Stimulated activated CD8-positive, alpha-beta memory T cell treated with anti-CD3 and anti-CD28 coated beads, Interleukin-4, amount 100 ng/mL, for 1 hour (primary cell): Measurements from ENCODE around the gene DPYD.

Experiments
- DNase-seq, 2 donors: peaks; one replicate each; pipeline ENCODE4 v3.0.0-alpha.2; 2020; ENCODE audit warnings: low read depth in 2 of 2, low spot score in 1 of 2

DPYD gene

GRCh38 chr1:97112442-97112841, 808.4 kb downstream of the DPYD start:
- no peak for DNase-seq

GRCh38 chr1:97108179-97108578, 812.7 kb downstream of the DPYD start:
- DNase-seq, result no peak

GRCh38 chr1:97105531-97105930, 815.3 kb downstream of the DPYD start:
- DNase-seq, result no peak

- no peak for DNase-seq
Measured at GRCh38 chr1:97101509-97101908, 819.3 kb downstream of the DPYD start.

GRCh38 chr1:97097404-97097925, 823.4 kb downstream of the DPYD start:
- DNase-seq, result no peak

GRCh38 chr1:97095764-97096163, 825.1 kb downstream of the DPYD start:
- no peak for DNase-seq

GRCh38 chr1:97094247-97094972, 826.4 kb downstream of the DPYD start:
- no peak for DNase-seq

GRCh38 chr1:97093741-97094140, 827.1 kb downstream of the DPYD start:
- no peak for DNase-seq

GRCh38 chr1:97092824-97093223, 828.0 kb downstream of the DPYD start:
- DNase-seq, result no peak

- DNase-seq, result no peak
Measured at GRCh38 chr1:97091679-97092078, 829.2 kb downstream of the DPYD start.

- no peak for DNase-seq
Measured at GRCh38 chr1:97091263-97091662, 829.6 kb downstream of the DPYD start.

GRCh38 chr1:97090725-97091124, 830.1 kb downstream of the DPYD start:
- DNase-seq, result no peak

- no peak for DNase-seq
Measured at GRCh38 chr1:97089173-97089572, 831.7 kb downstream of the DPYD start.

GRCh38 chr1:97088391-97088790, 832.4 kb downstream of the DPYD start:
- no peak for DNase-seq

GRCh38 chr1:97084546-97084945, 836.3 kb downstream of the DPYD start:
- DNase-seq, result no peak

- no peak for DNase-seq
Measured at GRCh38 chr1:97082160-97082848, 838.5 kb downstream of the DPYD start.

- DNase-seq, result no peak
Measured at GRCh38 chr1:97078872-97079271, 842.0 kb downstream of the DPYD start.

GRCh38 chr1:97077221-97077620, 843.6 kb downstream of the DPYD start:
- no peak for DNase-seq

GRCh38 chr1:97074771-97075170, 846.1 kb downstream of the DPYD start:
- no peak for DNase-seq

- no peak for DNase-seq
Measured at GRCh38 chr1:97073936-97074335, 846.9 kb downstream of the DPYD start.

GRCh38 chr1:97073169-97073568, 847.7 kb downstream of the DPYD start:
- no peak for DNase-seq

GRCh38 chr1:97071173-97071572, 849.7 kb downstream of the DPYD start:
- no peak for DNase-seq

- DNase-seq, result no peak
Measured at GRCh38 chr1:97070376-97070775, 850.5 kb downstream of the DPYD start.
